HCT116 (cell line): ENCODE data around the gene PRKCH.

Source experiments
- EZH2 ChIP-seq: fragments of 200-600 bp; sonication (generic); IDR thresholded peaks from 2 replicates; pipeline ENCODE4 v1.6.1; 2017; ENCODE audit warnings: antibody characterized with exemption, mixed run types
- POLR2A ChIP-seq: IDR thresholded peaks from 2 replicates; pipeline ENCODE4 v1.7.0; 2011; ENCODE audit warnings: borderline replicate concordance; ENCODE audit not compliant: insufficient read depth, insufficient read length; ENCODE audit errors: extremely low read depth
- POLR2AphosphoS5 ChIP-seq: IDR thresholded peaks from 2 replicates; pipeline ENCODE4 v1.6.1; 2011; ENCODE audit warnings: mild to moderate bottlenecking, low read depth, low read length, moderate library complexity
- TCF7L2 ChIP-seq: IDR thresholded peaks from 2 replicates; pipeline ENCODE4 v1.7.0; 2011; ENCODE audit warnings: borderline replicate concordance, inconsistent platforms; ENCODE audit not compliant: insufficient read depth, insufficient read length; ENCODE audit errors: extremely low read depth
- YY1 ChIP-seq: IDR thresholded peaks from 2 replicates; pipeline ENCODE4 v1.6.1; 2011; ENCODE audit warnings: low read length, low read depth, moderate library complexity, mild to moderate bottlenecking; ENCODE audit not compliant: insufficient replicate concordance; ENCODE audit errors: extremely low read depth
- TF ChIP-seq, protein P1 (sequence below), 3 experiments: fragments of 200-600 bp in 1 of 3; sonication (generic) in 1 of 3; IDR thresholded peaks in 2 of 3; conservative IDR thresholded peaks in 1 of 3; 2 replicates each; pipeline ENCODE4 v1.5.1; 2012 to 2017; ENCODE audit warnings: low read depth in 2 of 3, low read length in 2 of 3, antibody characterized with exemption in 1 of 3, borderline replicate concordance in 1 of 3, control low read depth in 1 of 3, mild to moderate bottlenecking in 1 of 3, mixed read lengths in 1 of 3, mixed run types in 1 of 3, moderate library complexity in 1 of 3; ENCODE audit not compliant: insufficient read depth in 1 of 3
- TF ChIP-seq, protein P2 (sequence below): IDR thresholded peaks from 2 replicates; pipeline ENCODE4 v1.6.1; 2012; ENCODE audit warnings: low read depth
- TF ChIP-seq, protein P3 (sequence below): IDR thresholded peaks from 2 replicates; pipeline ENCODE4 v1.6.1; 2012

DNA sequence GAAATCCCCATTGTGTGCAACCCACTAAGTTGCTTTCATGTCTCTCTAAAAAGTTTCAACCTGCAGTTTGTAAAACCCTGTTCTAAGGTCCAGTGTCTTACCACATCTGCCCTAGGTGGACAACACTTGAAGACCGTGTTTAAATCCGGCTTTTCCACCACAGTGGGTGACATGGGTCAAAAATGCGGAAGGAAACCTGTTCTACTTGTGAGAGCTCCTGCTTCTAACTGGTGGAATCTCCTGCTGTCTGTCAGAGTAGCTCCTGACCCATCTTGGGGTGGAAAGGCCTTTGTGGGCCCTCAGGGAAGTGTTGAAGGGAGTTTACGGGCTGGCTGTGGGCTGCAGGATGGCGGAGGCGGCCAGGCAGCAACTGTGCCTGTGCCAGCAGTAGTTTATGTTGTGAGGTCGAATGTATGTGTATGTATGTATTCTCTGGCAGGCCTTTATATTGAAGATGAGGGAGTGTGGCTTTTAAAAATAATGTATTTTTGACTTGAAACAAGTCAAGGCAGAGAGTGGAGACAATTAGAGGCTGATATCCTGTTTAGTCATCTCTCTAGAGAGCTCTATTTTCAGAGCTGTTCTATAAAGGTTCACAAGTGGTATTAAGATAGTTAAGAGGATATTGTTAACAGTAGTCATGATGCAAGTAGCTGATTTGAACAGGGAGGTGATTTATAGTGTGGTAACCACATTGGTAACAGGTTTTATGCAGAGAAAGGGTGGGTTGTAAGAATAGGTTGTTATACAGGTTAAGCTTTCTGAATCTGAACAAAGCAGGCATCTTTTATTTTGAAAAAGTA, 67.0 kb downstream of the PRKCH start:
- TF ChIP-seq, protein P1, sequence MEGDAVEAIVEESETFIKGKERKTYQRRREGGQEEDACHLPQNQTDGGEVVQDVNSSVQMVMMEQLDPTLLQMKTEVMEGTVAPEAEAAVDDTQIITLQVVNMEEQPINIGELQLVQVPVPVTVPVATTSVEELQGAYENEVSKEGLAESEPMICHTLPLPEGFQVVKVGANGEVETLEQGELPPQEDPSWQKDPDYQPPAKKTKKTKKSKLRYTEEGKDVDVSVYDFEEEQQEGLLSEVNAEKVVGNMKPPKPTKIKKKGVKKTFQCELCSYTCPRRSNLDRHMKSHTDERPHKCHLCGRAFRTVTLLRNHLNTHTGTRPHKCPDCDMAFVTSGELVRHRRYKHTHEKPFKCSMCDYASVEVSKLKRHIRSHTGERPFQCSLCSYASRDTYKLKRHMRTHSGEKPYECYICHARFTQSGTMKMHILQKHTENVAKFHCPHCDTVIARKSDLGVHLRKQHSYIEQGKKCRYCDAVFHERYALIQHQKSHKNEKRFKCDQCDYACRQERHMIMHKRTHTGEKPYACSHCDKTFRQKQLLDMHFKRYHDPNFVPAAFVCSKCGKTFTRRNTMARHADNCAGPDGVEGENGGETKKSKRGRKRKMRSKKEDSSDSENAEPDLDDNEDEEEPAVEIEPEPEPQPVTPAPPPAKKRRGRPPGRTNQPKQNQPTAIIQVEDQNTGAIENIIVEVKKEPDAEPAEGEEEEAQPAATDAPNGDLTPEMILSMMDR (IDR thresholded peaks at IDR 0.05 in 2 of 3, conservative IDR thresholded peaks at IDR 0.05 in 1 of 3; ENCODE audit: borderline replicate concordance in 1 of 3, insufficient read depth in 1 of 3, low read depth in 2 of 3, low read length in 2 of 3) = no peak
- TF ChIP-seq POLR2AphosphoS5 (no peak), TCF7L2 (no peak), EZH2 (no peak), YY1 (no peak), POLR2A (no peak)
- TF ChIP-seq, protein P2, sequence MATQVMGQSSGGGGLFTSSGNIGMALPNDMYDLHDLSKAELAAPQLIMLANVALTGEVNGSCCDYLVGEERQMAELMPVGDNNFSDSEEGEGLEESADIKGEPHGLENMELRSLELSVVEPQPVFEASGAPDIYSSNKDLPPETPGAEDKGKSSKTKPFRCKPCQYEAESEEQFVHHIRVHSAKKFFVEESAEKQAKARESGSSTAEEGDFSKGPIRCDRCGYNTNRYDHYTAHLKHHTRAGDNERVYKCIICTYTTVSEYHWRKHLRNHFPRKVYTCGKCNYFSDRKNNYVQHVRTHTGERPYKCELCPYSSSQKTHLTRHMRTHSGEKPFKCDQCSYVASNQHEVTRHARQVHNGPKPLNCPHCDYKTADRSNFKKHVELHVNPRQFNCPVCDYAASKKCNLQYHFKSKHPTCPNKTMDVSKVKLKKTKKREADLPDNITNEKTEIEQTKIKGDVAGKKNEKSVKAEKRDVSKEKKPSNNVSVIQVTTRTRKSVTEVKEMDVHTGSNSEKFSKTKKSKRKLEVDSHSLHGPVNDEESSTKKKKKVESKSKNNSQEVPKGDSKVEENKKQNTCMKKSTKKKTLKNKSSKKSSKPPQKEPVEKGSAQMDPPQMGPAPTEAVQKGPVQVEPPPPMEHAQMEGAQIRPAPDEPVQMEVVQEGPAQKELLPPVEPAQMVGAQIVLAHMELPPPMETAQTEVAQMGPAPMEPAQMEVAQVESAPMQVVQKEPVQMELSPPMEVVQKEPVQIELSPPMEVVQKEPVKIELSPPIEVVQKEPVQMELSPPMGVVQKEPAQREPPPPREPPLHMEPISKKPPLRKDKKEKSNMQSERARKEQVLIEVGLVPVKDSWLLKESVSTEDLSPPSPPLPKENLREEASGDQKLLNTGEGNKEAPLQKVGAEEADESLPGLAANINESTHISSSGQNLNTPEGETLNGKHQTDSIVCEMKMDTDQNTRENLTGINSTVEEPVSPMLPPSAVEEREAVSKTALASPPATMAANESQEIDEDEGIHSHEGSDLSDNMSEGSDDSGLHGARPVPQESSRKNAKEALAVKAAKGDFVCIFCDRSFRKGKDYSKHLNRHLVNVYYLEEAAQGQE = no peak
- TF ChIP-seq, protein P3, sequence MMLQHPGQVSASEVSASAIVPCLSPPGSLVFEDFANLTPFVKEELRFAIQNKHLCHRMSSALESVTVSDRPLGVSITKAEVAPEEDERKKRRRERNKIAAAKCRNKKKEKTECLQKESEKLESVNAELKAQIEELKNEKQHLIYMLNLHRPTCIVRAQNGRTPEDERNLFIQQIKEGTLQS = no peak
